Skin of body (tissue), 2 donors: ENCODE data around the gene MRFAP1L1. TPM values are rescaled to one million over a fixed set of nuclear protein-coding genes. Genes with fewer than 3 reads are reported as not detected.

ENCODE experiments used
- DNase-seq: peaks from one replicate; lab custom pipeline; 2025; lab: John Stamatoyannopoulos, UW
- total RNA-seq: library from RNA; depleted of rRNA; stranded (reverse); fragments of >200 nt; gene quantifications from one replicate; pipeline ENCODE4 v1.2.3, GENCODE V29; 2014

The MRFAP1L1 gene
- total RNA-seq, 1 donor from 2014 or later: 53.5 TPM

GRCh38 chr4:6716958-6717655, 7.4 kb upstream of the MRFAP1L1 start:
- DNase-seq: no peak

GRCh38 chr4:6716018-6716911, 6.6 kb upstream of the MRFAP1L1 start, which contains the start of gene BLOC1S4:
TSS of gene BLOC1S4 (plus strand) at chr4:6716174. CDS start at chr4:6716210, 36 bp downstream.
- DNase-seq: peak; percentile 94

- no peak for DNase-seq
Observed at GRCh38 chr4:6715704-6716017, 6.0 kb upstream of the MRFAP1L1 start.

GRCh38 chr4:6714954-6715353, 5.3 kb upstream of the MRFAP1L1 start:
- no peak for DNase-seq

GRCh38 chr4:6710996-6711395, 1.3 kb upstream of the MRFAP1L1 start:
- DNase-seq: no peak

- no peak for DNase-seq
Observed at GRCh38 chr4:6710282-6710681, 617 bp upstream of the MRFAP1L1 start.

GRCh38 chr4:6706173-6706572, 3.5 kb downstream of the MRFAP1L1 start:
- DNase-seq: no peak

GRCh38 chr4:6705646-6706045, 4.0 kb downstream of the MRFAP1L1 start:
- DNase-seq: no peak

- DNase-seq: no peak
Observed at GRCh38 chr4:6703786-6704185, 5.9 kb downstream of the MRFAP1L1 start.

- DNase-seq: no peak
Observed at GRCh38 chr4:6702761-6703160, 6.9 kb downstream of the MRFAP1L1 start.

GRCh38 chr4:6701371-6701770, 8.3 kb downstream of the MRFAP1L1 start:
- DNase-seq: no peak

GRCh38 chr4:6699903-6700302, 9.8 kb downstream of the MRFAP1L1 start:
- no peak for DNase-seq

GRCh38 chr4:6699388-6699787, 10.3 kb downstream of the MRFAP1L1 start:
- DNase-seq: no peak

GRCh38 chr4:6697131-6697530, 12.5 kb downstream of the MRFAP1L1 start:
- DNase-seq: no peak

GRCh38 chr4:6696611-6697010, 13.1 kb downstream of the MRFAP1L1 start:
- DNase-seq: no peak

- DNase-seq: no peak
Observed at GRCh38 chr4:6695660-6696610, 13.7 kb downstream of the MRFAP1L1 start.

GRCh38 chr4:6694177-6694901, 15.3 kb downstream of the MRFAP1L1 start:
- no peak for DNase-seq

- DNase-seq: peak; percentile 67
Observed at GRCh38 chr4:6693231-6694176, 16.2 kb downstream of the MRFAP1L1 start, which contains the start of gene S100P. TSS of gene S100P (plus strand) at chr4:6693878. CDS start at chr4:6693933, 55 bp downstream.

- peak; percentile 67 for DNase-seq
Observed at GRCh38 chr4:6692806-6693205, 16.9 kb downstream of the MRFAP1L1 start.

- no peak for DNase-seq
Observed at GRCh38 chr4:6692379-6692778, 17.3 kb downstream of the MRFAP1L1 start.
